ENCODE data around the gene PLEK.
A peak's percentile ranks its signal among the peaks of the same experiment; 100 is the strongest.
"Not testable (repeated sequence)": the region's sequence is repeated elsewhere in the genome, so short reads cannot be mapped to it uniquely, and the experiment has no call there.

Gene PLEK

DNA sequence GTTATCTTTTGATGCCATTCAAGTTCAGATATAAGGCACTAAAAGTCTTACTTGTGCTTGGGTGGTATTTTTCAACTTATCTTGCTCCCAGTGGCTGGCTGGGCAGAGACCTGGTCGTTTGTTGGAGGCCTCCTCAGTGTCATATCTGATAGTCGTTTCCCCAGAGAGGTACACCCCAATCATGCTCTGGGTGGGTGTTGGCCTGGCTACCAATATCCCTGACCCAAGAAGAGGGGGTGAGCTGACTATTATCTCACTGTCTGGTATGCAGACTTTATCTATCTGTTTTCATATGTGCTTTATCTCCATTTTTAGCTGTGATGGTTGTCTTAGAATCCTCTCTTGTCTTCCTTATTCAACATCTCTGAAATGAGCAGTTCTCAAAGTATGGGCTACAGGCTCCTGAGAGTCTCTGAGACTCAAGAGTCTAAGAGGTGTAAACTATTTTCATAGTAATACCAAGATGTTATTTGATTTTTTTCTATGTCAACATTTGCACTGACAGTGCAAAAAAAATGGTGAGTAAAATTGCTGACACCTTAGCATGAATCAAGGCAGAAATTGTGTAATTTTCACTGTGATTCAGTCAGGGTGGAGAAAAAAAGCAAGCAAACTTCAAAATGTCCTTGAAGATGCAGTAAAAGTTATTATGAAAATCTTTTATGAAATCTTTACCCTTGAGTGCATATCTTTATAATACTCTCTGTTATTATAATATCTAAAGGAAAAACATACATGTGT, 12.3 kb upstream of the PLEK start:
- DNase-seq (ENCODE audit: low read depth), result peak; percentile 57

GRCh38 chr2:68356599-68357239, 8.4 kb upstream of the PLEK start:
- DNase-seq (ENCODE audit: low read depth), result no peak

DNA sequence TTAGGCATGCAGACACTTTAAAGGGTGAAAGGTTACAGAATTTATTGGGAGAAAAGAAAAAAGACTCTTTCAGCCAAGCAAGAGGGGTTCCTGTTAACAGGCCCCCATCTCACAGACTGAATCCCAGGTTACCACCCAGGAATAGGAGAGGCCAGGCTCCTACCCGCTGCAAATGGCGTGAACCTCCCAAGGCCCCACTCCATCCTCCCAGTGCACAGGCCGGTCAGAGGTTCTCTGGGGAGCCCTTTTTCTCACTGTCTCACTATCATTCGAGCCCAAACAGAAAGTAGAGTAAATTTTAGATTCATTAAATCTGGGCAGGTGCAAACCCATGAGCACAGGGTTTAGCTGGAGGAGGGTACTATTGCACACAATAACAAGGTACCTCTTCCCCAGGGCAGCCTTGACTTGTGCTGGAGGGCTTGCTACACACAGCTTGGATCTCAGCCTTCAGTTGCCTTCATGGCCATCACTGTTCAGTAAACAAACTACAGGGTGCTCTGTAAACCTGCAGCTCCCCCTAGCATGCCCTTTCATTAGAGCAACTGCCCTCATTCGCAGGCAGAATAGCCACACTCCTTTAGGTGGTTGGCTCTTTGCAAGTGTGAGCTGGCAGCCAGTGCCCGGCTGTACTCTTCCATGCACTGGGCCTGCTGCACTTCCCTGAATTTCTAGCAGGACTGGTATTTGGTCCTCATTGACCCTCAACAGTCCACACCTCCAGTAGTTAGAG, 7.3 kb upstream of the PLEK start:
- peak; percentile 80 for DNase-seq (ENCODE audit: low read depth)

GRCh38 chr2:68359889-68360288, 5.2 kb upstream of the PLEK start:
- no peak for DNase-seq (ENCODE audit: low read depth)

DNA sequence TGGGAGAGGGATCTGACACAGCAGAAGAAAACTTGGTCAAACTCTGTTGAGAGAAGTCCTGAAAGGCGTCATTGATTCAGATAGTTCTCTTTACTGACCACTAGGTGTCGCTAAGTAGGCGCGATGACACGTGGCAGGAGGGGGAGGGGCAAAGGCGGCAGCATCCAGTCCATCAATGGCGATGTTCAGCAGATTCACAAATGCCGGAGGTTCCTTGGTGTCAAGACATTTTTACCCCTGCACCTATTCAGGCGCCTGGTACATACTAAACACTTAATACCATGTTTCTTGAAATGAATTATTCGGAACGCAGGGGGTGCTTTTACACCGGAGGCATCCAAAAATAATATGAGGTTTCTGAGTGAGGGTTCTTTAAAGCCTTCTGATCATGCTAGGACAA, 3.0 kb upstream of the PLEK start:
- DNase-seq (ENCODE audit: low read depth), result peak; percentile 64

GRCh38 chr2:68362749-68363148, 2.3 kb upstream of the PLEK start:
- DNase-seq (ENCODE audit: low read depth), result no peak

DNA sequence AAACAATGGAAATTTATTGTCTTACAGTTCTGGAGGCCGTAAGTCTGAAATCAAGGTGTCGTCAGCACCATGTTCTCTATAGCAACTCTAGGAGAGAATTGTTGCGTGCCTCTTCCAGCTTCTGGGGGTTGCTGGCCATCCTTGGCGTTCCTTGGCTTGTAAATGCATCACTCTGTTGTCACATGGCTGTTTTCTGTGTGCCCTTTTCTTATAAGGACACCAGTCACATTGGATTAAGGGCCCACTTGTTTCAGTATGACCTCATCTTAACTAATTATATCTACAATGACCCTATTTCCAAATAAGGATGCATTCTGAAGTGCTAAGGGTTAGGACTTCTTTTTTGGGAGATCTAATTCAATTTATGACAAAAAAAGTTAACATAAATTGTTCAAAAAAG, 1.4 kb upstream of the PLEK start:
- no peak for DNase-seq (ENCODE audit: low read depth)

DNA sequence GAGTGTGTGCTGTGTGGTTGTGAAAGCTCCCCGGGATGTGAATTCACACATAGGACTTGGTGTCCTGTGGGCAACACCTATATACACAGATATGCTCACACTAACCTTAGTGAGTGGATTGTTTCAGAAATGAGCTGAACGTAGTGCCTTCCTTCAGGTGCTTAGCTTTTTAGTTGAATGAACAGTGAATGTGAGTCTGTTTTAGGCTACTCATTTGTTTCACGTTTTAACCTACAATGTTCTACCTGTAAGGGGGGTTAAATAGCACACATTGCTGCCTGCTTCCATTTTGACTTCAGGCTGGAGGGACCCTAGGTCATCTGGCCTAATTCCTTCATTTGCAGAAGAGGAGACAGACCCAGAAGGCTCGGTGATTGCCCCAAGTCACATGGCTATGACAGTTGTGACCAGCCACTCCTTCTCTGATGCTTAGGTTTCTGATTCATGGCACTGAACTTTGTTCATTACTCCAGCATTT, 1.0 kb downstream of the PLEK start:
- no peak for DNase-seq (ENCODE audit: low read depth)

GRCh38 chr2:68367953-68368653, 3.0 kb downstream of the PLEK start:
- peak; percentile 40 for DNase-seq (ENCODE audit: low read depth)

DNA sequence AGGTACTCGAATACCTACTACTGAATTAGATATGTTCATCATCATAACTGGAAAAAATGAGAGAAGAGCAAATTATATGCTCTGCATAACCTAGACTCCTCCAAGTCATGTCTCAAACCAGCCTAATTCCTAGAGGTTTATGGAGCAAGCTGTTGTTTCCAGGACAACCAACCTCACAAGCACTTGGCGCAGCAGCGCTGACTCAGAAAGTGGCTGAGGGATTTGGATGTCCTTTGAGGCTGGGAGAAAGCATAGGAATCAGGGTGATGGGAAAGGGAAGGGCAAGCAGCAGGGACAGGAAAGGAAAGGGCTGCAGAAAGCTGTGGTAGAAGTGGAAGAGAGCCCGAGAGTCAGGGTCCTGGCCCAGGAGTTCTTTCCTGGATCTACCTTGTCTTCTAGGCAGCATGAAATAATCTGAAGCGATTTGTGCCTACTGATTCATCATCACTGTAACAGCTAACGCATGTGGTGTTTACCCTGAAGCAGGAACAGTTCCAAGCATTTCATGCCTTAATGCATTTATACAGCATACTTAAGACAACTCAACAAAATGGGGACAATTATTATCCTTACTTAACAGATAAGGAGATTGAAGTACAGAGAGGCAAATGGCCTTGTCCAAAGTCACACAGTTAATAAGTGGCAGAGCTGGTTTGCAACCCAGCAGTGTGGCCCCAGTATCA, 3.7 kb downstream of the PLEK start:
- DNase-seq (ENCODE audit: low read depth), result peak; percentile 87

- no peak for DNase-seq (ENCODE audit: low read depth)
Observed at GRCh38 chr2:68369337-68369734, 4.3 kb downstream of the PLEK start.

DNA sequence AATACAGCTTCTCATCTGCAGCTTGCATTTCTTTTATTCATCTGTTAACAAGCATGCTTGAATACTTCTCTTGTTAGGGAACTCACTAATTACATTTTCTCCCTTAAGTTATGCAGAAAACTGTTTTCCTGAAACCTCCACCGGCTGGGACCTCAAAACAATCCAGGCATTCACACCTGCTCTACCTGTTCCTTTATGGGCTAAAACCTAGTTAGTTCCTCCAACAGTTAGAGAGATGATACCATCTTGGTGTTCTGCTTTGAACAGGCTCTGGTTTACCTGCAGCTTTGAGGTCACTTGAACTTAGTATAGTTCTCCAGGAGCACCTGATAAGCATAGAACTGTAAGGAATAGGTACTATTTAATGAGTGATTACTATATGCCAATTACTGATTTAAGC, 6.1 kb downstream of the PLEK start:
- DNase-seq (ENCODE audit: low read depth), result no peak

DNA sequence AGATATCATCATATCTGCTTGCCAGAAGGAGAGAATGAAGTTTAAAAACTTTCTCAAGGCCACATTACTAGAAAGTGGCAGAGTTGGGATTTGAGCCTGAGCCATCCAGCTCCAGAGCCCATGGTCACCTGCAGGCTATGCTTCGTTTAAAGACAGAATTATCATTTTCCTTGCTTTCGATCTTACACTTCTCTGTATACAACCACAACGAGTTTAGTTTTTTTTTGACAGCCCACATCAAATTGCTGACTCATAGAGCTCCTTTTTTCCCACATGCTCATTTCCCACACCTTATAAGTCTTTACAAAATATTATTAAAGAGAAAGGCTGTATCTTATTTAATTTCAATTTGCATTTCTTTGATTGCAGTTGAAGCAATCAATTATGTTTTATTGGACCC, 6.5 kb downstream of the PLEK start:
- peak; percentile 40 for DNase-seq (ENCODE audit: low read depth)

GRCh38 chr2:68372485-68372884, 7.4 kb downstream of the PLEK start:
- DNase-seq (ENCODE audit: low read depth), result no peak

GRCh38 chr2:68374184-68374583, 9.1 kb downstream of the PLEK start:
- no peak for DNase-seq (ENCODE audit: low read depth)

DNA sequence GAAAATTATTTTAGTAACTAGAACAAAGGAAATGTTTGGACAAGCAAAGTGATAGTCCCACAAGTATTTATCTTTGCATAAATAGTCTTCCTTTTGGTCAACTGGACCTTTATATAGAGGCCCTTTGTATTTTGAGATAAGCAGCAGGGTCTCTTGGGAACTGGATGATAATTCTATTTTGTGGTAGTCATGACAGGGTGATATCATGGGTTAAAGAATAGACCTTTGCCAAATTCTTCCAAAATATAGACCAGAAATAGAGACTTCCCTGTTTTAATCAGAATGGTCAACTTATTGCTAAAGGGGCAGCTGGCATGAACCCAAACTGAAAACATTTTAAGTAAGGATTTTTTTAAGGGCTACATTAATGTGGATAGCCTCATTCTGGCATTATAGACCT, 10.5 kb downstream of the PLEK start:
- no peak for DNase-seq (ENCODE audit: low read depth)

DNA sequence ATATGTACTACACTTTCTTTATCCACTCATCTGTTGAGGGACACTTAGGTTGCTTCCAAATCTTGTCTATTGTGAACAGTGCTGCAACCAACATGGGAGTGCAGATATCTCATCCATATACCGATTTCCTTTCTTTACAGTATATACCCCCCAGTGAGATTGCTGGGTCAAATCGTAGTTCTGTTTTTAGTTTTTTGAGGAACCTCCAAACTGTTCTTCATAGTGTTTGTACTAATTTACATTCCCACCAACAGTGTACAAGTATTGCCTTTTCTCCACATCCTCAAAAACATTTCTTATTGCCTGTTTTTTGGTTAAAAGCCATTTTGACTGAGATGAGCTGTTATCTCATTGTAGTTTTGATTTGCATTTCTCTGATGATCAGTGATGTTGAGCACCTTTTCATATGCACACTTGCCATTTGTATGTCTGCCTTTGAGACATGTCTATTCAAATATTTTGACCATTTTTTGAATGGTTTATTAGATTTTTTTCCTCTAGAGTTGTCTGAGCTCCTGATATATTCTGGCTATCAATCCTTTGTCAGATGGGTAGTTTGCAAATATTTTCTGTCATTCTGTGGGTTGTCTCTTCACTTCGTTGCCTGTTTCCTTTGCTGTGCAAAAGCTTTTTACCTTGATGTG, 12.2 kb downstream of the PLEK start:
- no peak for DNase-seq (ENCODE audit: low read depth)

- not testable (repeated sequence) for DNase-seq (ENCODE audit: low read depth)
Observed at GRCh38 chr2:68378779-68379178, 13.7 kb downstream of the PLEK start.

- no peak for DNase-seq (ENCODE audit: low read depth)
Observed at GRCh38 chr2:68379184-68379708, 14.2 kb downstream of the PLEK start.

DNA sequence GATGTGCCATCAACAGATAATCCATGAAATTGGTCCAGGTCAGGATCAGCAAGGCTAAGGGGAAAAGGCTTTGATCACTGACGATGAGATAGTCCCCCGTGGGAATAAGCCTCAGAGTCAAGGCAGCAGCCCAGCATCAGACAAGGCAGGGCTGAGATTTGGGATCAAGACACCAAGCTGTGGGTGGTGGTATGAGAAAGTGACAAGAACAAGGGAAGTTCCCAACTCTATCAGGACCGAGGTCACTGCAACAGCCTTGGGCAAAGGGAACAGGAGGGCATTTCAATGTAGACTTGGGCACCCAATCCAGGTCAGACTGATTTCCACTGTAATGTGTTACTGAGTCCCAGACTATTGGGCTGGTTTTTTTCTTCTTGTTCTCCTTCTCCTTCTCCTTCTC, 18.7 kb downstream of the PLEK start:
- no peak for DNase-seq (ENCODE audit: low read depth)

GRCh38 chr2:68384485-68385107, 19.5 kb downstream of the PLEK start:
- DNase-seq (ENCODE audit: low read depth), result no peak
